ENCODE data around the gene NUDT1.

Gene NUDT1

DNA sequence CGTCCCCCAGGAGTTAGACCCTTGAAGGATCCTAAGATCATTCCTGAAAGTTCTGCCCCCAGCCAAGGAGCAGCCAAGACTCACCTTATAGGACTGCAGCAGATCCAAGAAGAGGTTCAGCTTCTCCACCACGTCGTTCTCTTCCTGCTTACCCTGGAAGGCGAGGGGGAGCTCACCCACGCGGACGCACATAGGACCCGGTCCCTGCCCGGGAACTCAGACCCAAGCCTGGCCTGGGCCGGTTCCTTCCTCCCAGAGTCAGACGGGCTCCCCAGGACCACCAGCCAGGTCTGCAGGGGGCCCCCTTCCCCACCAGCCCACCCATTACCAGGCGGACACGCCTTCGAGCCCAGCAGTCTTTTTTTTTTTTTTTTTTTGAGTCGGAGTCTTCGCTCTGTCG lies 15.6 kb downstream of the NUDT1 start:
- H3K9me3 ChIP-seq (ENCODE audit: control insufficient read depth, insufficient read depth, low read length) = no peaks in the 10 kb centered on the region
- H3K9me2 ChIP-seq (replicated peaks; ENCODE audit: control insufficient read depth, low read length) = no peaks in the 10 kb centered on the region
- H3F3A ChIP-seq (ENCODE audit: control insufficient read depth, insufficient read depth) = no peaks in the 10 kb centered on the region; the same call in 1 of the 2 replicates
- no peaks in the 10 kb centered on the region for H3K27me3 ChIP-seq (ENCODE audit: control insufficient read depth, low read length)
- H3K27ac ChIP-seq (ENCODE audit: low read depth, low read length) = no peak overlapping the region
- H3K4me1 ChIP-seq (ENCODE audit: control insufficient read depth, low read length) = peaks cover 45% of the 10 kb centered on the region
- peaks cover 33% of the 10 kb centered on the region for H3K36me3 ChIP-seq (ENCODE audit: control insufficient read depth, low read length)
- peaks cover 4% of the 10 kb centered on the region; the same call in 1 of the 2 replicates for H4K20me1 ChIP-seq (ENCODE audit: control insufficient read depth, insufficient read depth, low read depth, low read length)
- TF ChIP-seq, protein P1, sequence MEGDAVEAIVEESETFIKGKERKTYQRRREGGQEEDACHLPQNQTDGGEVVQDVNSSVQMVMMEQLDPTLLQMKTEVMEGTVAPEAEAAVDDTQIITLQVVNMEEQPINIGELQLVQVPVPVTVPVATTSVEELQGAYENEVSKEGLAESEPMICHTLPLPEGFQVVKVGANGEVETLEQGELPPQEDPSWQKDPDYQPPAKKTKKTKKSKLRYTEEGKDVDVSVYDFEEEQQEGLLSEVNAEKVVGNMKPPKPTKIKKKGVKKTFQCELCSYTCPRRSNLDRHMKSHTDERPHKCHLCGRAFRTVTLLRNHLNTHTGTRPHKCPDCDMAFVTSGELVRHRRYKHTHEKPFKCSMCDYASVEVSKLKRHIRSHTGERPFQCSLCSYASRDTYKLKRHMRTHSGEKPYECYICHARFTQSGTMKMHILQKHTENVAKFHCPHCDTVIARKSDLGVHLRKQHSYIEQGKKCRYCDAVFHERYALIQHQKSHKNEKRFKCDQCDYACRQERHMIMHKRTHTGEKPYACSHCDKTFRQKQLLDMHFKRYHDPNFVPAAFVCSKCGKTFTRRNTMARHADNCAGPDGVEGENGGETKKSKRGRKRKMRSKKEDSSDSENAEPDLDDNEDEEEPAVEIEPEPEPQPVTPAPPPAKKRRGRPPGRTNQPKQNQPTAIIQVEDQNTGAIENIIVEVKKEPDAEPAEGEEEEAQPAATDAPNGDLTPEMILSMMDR (IDR thresholded peaks at IDR 0.05; ENCODE audit: low read depth, low read length, poor library complexity, severe bottlenecking) = no peak
- no peak for TF ChIP-seq EZH2phosphoT487 (IDR thresholded peaks at IDR 0.05; ENCODE audit: borderline replicate concordance, low read length)
- H3K4me3 ChIP-seq (ENCODE audit: low read length) = no peak overlapping the region
- H3K79me2 ChIP-seq (ENCODE audit: control insufficient read depth, low read length) = no peaks in the 10 kb centered on the region
- H3K4me2 ChIP-seq (ENCODE audit: low read length) = no peak overlapping the region

DNA sequence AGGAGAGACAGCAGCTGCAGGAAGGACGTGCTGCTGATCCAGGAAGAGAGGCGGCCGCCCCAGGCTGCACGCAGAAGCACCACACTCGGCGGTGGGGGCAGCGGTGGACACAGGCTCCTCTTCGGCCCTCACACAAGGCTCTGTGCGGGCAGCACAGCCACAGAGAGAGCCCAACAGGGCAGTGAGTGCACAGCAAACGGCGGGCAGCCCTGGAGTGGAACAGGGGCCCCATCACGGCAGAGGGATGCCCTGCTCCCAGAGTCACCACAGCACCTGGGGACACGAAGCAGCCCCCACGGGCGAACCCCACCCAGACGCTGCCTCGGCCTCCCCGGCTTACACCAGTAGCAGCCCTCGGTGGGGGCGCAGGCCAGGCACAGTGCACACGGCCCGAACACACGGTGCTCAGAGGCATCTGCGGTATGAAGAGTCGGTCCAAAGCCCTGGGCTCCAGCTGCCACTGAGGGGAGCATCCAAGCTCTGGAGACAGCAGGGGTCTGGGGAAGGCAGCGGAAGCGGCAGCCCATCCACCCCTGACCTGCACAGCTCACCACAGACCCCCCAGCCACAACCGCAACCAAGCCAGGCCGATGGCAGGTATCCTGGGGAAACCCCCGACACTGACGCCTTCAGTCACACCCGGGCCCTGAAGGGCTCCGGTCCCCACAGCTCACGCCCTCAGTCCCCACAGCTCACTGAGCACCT lies 16.8 kb downstream of the NUDT1 start:
- H3F3A ChIP-seq (ENCODE audit: control insufficient read depth, insufficient read depth) = no peaks in the 10 kb centered on the region; the same call in 1 of the 2 replicates
- H3K36me3 ChIP-seq (ENCODE audit: control insufficient read depth, low read length) = peaks cover 27% of the 10 kb centered on the region
- peaks cover 4% of the 10 kb centered on the region; the same call in 1 of the 2 replicates for H4K20me1 ChIP-seq (ENCODE audit: control insufficient read depth, insufficient read depth, low read depth, low read length)
- TF ChIP-seq EZH2phosphoT487 (IDR thresholded peaks at IDR 0.05; ENCODE audit: borderline replicate concordance, low read length) = no peak
- TF ChIP-seq, protein P1 (IDR thresholded peaks at IDR 0.05; ENCODE audit: low read depth, low read length, poor library complexity, severe bottlenecking) = no peak
- H3K9me3 ChIP-seq (ENCODE audit: control insufficient read depth, insufficient read depth, low read length) = no peaks in the 10 kb centered on the region
- no peaks in the 10 kb centered on the region for H3K79me2 ChIP-seq (ENCODE audit: control insufficient read depth, low read length)
- H3K27me3 ChIP-seq (ENCODE audit: control insufficient read depth, low read length) = no peaks in the 10 kb centered on the region
- peak overlapping the region; percentile 41 for H3K4me3 ChIP-seq (ENCODE audit: low read length)
- H3K4me2 ChIP-seq (ENCODE audit: low read length) = peak overlapping the region; percentile 48
- peaks cover 45% of the 10 kb centered on the region for H3K4me1 ChIP-seq (ENCODE audit: control insufficient read depth, low read length)
- H3K9me2 ChIP-seq (replicated peaks; ENCODE audit: control insufficient read depth, low read length) = no peaks in the 10 kb centered on the region
- 0 out of 2 replicates have a peak overlapping the region, but pooled peaks have one; percentile 19 for H3K27ac ChIP-seq (ENCODE audit: low read depth, low read length)

DNA sequence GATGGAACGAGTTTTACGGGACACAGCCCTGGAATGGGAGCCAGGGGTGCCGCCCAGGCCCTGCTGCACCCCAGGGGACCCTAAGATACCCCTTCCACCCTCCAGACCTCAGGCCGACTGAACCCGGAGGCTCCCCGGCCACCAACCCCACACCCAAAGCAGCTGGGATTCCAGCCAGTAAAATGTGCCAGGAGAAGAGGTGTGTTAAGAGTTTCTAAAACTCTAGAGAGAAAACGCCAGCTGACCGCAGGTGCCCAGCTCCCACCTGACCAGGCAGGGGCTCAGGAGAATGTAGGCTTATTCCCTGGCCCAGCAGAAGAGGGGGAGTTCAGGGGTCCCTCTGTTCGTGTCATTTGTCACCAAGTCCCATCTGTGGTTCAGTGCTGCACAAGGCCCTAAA lies 17.5 kb downstream of the NUDT1 start:
- H3K9me2 ChIP-seq (replicated peaks; ENCODE audit: control insufficient read depth, low read length) = no peaks in the 10 kb centered on the region
- H3F3A ChIP-seq (ENCODE audit: control insufficient read depth, insufficient read depth) = no peaks in the 10 kb centered on the region; the same call in 1 of the 2 replicates
- H3K27ac ChIP-seq (ENCODE audit: low read depth, low read length) = peak overlapping the region; percentile 19; the same call in 1 of the 2 replicates
- H3K4me3 ChIP-seq (ENCODE audit: low read length) = peak overlapping the region; percentile 8; the same call in 1 of the 2 replicates
- TF ChIP-seq, protein P1 (IDR thresholded peaks at IDR 0.05; ENCODE audit: low read depth, low read length, poor library complexity, severe bottlenecking) = no peak
- TF ChIP-seq EZH2phosphoT487 (IDR thresholded peaks at IDR 0.05; ENCODE audit: borderline replicate concordance, low read length) = no peak
- no peaks in the 10 kb centered on the region for H3K79me2 ChIP-seq (ENCODE audit: control insufficient read depth, low read length)
- H3K9me3 ChIP-seq (ENCODE audit: control insufficient read depth, insufficient read depth, low read length) = no peaks in the 10 kb centered on the region
- peaks cover 4% of the 10 kb centered on the region; the same call in 1 of the 2 replicates for H4K20me1 ChIP-seq (ENCODE audit: control insufficient read depth, insufficient read depth, low read depth, low read length)
- no peaks in the 10 kb centered on the region for H3K27me3 ChIP-seq (ENCODE audit: control insufficient read depth, low read length)
- peaks cover 45% of the 10 kb centered on the region for H3K4me1 ChIP-seq (ENCODE audit: control insufficient read depth, low read length)
- peaks cover 29% of the 10 kb centered on the region for H3K36me3 ChIP-seq (ENCODE audit: control insufficient read depth, low read length)
- peak overlapping the region; percentile 48 for H3K4me2 ChIP-seq (ENCODE audit: low read length)

All from DOHH2 (cell line).